HG03442 (cell line): ENCODE measurements around the gene SHISA2.
"Not testable (repeated sequence)": the region's sequence is repeated elsewhere in the genome, so short reads cannot be mapped to it uniquely, and the experiment has no call there.

Experiments
- ATAC-seq: cut with Tn5 transposase; IDR thresholded peaks from one replicate; pipeline ENCODE4 v1.9.1; 2021; ENCODE audit warnings: mild to moderate bottlenecking, moderate library complexity; ENCODE audit not compliant: unreplicated experiment

Gene SHISA2

DNA sequence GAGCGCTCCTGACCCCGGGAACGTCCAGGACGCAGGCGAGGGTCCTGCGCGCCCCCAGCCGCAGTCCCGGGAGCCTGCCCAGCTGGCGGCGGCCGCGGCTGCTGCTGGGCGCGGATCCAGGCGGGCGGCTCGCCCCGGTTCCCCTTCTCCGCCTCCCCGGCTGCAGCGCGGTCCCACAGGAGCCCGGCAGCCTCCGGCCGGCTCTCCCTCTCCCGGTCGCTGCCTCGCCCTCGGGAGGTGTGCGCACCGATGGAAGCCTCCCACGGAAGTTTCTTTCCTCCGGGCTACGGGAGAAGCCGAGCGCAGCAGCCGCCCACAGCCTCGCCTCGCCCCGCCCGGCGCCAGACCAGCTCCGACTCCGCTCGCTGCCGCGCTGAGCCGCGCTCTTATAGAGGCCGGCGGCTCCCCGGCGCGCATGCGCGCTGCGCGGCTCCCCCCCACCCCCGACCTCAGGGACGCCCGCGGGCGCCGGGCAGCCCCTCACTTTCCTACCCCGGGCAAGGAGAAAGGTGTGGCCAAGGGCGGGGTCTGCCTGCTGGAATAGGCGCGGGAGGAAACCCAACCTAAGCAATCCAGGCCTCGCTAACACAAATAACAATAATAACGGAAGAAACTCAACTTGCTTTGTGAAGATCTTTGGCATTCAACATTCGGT lies at the start of gene SHISA2:
SHISA2 (minus strand) TSS at position 360 of the 655 bp plus-strand sequence. CDS start 1,041 bp downstream, outside the sequence.
- no peak for ATAC-seq

DNA sequence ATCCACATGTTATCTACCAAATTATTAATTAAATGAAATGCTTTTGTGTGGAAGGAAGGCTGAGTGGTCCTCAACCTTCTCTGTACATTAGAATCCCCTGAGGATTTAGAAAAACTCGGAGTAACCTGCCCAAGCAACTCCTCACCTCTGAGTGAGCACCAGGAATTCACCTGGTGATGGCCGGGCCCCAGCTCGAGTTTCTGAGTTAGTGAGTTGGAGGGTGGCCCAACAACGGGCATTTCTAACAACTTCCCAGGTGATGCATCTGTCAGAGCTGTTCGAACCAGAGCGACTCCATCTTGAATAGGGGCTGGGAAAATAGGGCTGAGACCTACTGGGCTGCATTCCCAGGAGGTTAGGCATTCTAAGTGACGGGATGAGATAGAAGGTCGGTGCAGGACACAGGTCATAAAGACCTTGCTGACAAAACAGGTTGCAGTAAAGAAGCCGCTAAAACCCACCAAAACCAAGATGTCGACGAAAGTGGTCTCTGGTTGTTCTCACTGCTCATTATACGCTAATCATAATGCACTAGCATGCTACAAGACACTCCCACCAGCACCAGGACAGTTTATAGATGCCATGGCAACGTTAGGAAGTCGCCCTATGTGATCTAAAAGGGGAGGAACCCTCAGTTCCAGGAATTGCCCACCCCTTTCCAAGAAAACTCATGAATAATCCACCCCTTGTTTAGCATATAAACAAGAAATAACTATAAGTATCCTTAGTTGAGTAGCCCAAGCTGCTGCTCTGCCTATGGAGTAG lies 44.2 kb upstream of the SHISA2 start:
- ATAC-seq, result no peak

DNA sequence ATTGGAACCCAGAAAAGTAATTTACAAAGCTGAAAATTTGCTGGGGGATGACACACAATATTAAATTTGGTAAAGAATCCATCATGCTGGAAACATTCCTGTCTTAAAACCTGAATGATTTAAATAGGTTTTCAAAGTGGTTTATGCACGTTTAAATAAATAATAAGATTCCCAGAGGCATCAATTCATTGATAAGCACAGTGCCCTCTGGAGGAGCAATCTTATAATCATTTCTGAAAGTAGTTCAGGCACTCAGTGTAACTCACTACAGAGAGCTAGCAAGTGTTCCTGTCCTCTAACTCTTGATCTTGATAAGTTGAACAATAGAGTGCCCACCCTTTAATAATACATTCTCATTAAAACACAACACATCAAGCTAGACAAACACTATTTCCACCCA lies 43.5 kb upstream of the SHISA2 start:
- no peak for ATAC-seq

DNA sequence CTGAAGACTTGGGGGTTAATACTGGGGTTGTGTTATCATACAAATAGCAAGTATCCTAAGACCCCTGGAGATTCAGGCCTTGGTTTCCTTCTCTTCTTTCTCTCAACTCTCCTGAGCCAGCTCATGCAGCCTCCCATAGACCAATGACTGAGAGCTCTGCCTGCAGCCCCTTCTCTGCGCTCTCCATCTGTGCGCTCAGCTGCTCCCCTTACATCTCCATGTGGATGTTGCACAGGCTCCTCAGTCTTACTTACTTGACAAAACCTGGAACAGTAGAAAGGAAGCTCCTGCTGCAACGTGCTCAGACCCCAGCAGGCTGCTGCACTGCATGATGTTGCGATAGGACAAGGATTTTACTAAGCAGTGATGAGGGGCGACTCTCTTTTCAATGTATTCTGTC lies 25.0 kb upstream of the SHISA2 start:
- not testable (repeated sequence) for ATAC-seq

DNA sequence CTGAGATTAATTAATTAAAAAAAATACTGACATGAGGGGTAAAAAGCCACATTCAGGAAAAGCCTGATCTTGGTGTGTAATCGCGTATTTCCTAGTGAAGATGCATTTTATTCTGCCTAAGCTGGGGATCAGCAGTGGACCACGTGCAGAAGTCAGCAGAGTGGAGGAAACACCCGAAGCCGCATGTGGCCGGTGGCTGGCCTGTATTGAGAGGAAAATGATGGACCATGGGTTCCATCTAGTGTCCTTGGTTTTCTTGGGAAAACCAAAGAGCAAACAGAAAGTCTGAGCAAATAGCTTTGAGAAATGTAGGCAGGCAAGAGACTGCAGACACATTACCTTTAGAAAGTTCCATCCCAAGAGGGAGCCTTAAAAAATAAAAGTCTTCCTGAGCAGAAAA lies 23.7 kb upstream of the SHISA2 start:
- ATAC-seq, result no peak

DNA sequence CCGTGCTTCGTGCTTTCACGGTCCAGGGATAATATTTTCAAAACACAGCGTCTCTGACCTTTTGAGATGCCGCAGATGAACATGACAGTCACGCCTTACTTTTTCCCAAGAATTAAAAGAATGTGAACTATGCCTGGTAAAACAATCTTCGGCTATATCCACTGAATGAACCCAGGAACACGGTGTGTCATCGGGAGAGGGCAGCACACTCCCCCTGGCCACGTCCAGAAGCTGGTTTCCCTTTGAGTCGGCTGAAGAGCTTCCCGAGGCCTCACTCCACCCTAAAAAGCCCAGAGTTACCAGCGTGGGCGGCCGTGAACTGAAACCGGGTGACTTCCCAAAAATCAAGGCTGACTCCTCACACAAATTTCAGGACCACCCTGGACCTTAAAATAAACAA lies 22.9 kb upstream of the SHISA2 start:
- ATAC-seq, result no peak

DNA sequence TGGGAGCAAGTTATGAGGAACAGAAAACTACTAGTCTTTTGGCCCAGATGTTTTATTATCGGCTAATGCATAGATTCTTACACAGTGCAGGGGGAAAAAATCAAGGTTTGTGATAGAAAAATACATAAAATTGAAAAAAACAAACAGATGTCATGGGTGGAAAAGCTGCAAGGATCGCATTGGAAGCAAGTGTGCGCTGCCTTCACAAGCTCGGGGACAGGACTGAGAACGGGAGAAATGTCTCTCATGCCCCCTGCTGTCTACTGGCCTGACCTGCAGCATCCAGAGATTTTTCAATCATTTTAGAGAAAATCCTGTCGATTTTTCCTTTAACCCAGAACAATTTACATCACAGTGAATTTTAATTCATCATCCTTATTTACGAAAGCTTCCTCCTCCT lies 20.5 kb upstream of the SHISA2 start:
- ATAC-seq, result not testable (repeated sequence)

DNA sequence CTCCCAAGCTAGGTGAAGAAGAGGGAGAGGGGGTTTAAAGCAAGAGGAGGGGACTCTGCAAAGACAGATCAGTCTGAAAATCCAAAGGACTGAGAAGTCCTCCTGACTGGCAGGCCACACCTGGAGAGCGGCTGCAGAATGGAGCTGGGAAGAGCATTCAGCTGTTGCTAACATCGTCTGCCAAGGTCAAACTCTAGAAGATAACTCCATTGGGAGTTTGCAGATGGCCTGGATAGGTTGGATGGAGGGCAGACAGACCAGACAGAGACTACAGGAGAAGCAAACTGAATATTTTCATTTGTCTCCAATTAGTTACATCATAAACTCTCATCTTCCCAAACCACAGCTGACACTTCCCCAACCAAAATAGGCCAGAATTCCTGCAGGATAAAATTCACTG lies 19.9 kb upstream of the SHISA2 start:
- no peak for ATAC-seq

DNA sequence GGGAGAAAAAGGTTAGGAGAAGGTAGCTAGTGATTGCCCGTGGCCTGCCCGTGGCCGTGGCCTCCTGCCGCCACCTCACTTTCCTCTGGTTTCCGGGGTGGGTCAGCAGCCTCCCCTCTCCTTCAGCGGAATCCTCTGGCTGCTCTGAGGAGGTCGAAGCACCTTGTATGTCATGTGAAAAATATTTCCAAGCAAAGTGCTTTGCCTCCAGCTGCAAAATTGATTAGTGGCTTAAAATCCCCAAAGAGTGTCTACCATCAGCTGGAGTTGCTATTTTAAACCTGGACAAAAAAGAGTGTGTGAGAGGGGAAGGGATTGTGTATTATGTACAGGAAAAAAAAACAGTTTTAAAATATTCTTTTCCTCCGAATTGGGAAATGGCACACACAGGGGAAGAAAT lies 17.8 kb upstream of the SHISA2 start:
- not testable (repeated sequence) for ATAC-seq

DNA sequence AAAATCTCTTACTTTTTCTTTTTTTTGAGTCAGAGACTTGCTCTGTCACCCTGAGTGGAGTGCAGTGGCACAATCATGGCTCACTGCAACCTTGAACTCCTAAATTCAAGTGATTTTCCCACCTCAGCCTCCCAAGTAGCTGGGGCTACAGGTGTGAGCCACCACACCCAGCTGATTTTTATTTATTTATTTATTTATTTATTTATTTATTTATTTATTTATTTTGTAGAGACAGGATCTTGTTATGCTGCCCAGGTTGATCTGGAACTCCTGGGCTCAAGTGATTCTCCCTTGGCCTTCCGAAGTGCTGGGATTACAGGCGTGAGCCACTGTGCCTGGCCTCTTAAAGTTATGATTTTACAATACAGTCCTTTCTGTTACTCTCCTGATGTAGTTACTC lies 16.6 kb upstream of the SHISA2 start:
- ATAC-seq, result not testable (repeated sequence)

DNA sequence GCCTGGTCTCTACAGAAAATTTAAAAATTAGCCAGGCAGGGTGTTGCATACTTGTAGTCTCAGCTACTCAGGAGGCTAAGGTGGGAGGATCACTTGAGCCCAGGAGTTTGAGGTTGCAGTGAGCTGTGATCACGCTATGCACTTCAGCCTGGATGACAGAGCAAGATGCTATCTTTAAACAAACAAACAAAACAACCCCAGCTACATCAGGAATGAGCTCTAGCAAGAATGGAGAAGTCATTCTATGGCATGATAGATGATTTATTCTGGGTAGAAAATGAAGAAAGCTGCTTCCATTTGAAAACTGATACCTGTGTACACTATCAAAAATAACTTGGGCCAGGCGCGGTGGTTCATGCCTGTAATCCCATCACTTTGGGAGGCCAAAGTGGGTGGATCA lies 15.8 kb upstream of the SHISA2 start:
- no peak for ATAC-seq

DNA sequence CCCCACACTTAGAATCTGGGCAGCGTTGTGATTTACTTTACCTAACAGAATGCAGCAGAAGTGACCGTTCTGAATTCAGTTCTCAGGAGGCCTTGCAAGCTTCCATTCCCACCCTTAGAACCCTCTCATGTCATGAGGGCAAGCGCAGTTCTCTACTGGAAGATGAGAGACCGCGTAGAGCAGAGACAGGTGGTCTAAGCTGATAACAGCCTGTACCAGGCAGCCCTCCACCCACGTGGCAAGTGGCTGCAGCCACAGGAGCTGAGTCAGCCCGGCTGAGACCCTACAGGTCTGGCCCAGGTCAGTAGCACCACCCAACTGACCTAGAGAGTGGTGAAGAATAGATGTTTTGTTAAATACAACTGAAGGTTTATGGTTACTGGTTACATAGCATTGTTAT lies 14.7 kb upstream of the SHISA2 start:
- not testable (repeated sequence) for ATAC-seq

DNA sequence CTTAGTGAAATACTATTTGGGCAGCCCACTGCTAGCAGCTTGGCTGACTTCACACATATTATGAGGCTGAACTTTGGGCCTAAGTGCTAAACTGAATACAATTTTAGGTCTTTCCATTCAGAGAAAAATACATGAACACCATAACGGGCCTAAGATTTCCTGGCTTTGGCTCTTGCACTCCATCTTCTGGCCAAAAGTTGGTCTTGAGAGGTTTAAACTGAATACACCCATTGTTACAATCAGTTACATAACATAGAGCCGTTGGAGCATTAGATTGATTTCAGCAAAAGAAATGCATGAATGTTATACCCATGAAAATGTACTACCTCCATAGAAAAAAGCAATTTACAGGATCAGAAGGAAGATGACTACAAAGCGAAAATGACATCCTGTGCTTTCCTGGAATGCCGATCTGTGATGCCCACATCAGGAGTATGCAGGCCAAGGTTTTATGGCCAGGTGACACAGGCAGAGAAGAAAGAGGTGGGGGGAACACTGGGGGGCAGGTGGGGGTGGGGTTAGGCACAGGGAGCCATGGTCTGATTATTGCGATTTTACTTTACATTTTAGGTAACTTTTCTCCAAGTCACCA lies 11.1 kb upstream of the SHISA2 start:
- no peak for ATAC-seq

DNA sequence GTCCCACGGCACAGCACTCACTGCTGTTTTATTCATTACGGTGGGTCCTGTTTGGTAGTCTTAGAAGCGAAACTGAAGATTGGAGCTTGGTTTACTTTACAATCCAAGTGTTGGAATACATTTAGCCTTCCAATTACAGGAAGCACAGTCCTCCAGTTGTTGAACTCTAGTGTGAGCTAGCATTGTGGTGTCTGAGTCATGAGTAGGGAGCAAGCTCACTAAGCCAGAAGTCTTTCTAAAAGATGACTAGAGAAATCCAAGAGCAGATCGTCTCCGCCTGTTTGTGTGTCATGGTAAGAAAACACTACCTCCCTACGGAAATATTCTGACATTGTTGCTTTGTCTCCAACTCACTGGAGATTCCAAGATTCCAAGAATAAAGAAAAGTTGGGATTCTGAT lies 10.1 kb upstream of the SHISA2 start:
- ATAC-seq, result no peak

DNA sequence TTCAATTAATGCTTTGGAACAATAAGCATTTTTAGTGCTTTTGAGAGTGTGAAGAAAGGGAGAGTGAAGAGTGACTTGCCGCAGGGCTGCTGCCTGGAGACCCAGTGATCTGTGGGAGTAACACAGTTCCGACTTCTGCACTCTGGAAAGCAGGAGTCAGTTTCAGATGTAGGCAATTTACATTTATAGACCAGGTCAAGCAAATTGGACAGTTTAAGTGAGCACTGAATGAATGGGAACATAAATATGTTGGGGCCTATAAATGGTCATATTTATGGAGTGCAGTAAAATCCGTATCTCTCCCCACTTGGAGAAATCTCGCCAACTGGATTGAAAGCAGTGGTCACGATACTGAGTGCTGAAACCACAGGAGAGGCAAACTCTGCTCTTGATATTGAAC lies 9.4 kb upstream of the SHISA2 start:
- ATAC-seq, result no peak

DNA sequence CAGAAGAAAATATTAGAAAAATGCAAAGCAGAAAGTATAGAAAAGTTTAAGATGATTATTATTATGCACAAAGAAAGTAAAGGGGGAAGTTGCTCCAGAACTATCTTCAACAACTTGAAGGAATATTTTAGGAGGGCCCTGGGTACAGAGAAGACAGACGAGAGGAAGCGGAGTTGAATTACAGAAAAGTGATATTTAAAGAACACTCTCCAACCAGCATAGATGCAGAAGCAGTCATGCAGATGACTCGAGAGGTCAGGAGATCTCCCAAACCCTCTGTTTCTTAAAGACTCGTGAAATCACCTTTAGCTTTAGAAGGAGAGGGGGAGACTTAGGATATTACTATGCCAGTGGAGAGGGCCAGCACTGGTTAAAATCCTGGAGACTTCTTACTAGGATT lies 8.5 kb upstream of the SHISA2 start:
- ATAC-seq, result no peak

DNA sequence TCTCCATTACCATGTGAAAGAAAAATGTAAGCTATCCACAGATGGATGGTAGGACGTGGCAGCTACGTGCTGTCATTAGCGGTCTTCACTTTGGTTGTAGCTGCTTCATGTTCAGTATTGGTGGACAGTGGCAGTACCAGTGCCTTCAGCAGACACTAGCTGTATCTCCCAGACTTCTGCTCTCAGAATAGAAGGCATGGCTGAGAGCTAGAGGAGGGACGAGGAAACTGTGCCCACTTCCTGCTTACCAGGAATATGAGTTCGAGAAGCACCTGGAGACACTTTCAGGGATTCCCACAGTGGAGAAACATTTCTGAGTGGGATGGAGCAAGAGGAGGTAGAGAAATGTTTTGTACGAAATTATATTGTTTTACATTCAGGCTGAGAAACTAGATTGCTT lies 6.9 kb upstream of the SHISA2 start:
- ATAC-seq, result no peak

DNA sequence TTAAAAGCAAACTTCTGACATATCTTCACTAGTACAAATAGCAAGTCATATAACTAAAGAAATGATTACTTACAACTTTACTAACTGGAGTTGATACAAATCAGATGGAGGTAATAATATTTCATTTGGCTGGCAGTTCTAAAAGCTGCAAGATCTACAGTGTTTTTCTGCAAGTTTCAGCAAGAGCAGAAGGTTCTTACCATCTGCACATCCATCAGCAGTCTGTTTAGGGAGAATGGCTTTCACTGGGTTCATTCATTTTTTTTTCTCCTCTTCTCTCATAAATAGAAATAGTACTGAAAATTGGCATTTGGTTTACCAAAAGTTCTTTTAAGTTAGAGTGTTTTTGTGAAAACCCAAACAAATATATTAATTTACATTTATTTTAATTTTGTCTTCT lies 3.1 kb upstream of the SHISA2 start:
- no peak for ATAC-seq

DNA sequence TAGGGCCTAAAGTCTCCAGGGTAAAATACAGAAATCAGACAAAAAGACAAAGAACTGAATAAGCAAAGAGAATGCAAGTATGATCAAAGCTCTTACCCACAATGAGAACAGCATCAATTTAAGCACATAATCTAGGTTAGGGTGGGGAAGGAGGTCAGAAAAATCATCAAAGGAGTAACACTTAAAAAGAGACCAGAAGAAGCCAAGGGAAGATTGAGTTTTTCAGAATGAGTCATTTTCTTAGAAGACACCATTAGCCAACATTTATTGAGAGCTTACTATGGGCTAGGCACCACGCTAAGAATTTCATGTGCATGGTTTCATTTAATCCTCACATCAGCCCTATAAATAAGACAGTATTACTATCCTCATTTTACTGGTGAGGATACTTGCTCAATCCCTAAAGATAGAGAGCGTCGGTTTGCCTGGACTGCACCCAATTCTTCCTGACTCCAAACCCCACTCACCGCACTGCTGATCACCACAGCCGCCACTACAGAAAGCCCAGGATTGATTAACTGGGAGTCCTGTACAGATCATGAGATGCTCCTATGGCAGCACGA lies 1.7 kb upstream of the SHISA2 start:
- no peak for ATAC-seq

DNA sequence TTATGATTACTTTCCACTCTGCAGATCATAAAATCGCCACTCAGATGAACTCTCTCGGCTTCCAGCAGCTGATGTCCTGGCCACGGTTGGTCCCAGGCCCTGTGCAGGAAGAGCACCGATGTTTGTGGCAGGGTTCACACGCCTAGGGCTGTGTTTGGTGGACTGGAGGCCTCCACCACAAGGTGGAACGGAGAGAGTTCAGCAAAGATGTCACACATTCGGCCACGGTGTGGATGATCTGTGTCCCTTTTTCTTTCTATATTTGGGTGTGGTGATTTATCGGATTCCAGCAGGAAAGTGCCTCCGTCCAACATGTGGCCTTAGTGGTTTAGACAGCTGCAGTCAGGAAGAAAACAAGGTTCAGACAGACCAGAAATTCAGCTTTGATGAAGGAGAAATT lies 521 bp upstream of the SHISA2 start:
- no peak for ATAC-seq

DNA sequence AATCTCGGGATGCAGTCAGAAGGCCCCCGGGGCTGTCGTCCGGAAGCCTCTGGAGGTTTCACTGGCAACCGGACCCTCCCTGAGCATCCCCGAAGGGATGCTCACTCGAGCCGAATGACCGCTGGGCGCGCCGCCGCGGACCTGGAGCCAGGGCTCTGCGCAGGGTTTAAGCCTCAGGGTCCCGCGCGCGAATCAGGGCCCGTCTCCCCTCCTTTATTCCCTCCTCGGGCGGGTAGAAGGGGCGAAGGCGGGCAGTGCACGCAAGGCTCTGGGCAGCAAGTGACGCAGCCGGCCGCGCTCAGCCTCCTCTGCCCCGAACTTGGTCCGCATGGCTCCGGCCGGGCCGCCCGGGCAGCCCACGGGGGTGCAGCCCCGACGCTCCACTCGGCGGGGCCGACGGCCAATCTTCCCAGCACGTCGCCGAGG lies 572 bp downstream of the SHISA2 start:
- no peak for ATAC-seq
